Glutamatergic neuron (in vitro differentiated cells): ENCODE measurements around the gene CALHM6. TPM values are rescaled to one million over a fixed set of nuclear protein-coding genes. Genes with fewer than 3 reads are reported as not detected.

Source experiments
- DNase-seq: peaks from one replicate; pipeline ENCODE4 v3.0.0; 2022
- H3K27ac Mint-ChIP-seq: one replicate; pipeline ENCODE4 v1.8.0; 2020; ENCODE audit warnings: mild to moderate bottlenecking, mixed read lengths, inconsistent platforms; ENCODE audit not compliant: unreplicated experiment
- H3K27me3 Mint-ChIP-seq: one replicate; pipeline ENCODE4 v1.8.0; 2020; ENCODE audit warnings: mild to moderate bottlenecking, moderate library complexity, mixed read lengths, inconsistent platforms; ENCODE audit not compliant: unreplicated experiment
- H3K36me3 Mint-ChIP-seq: one replicate; pipeline ENCODE4 v1.8.0; 2020; ENCODE audit warnings: mild to moderate bottlenecking, mixed read lengths, inconsistent platforms; ENCODE audit not compliant: unreplicated experiment
- H3K4me1 Mint-ChIP-seq: one replicate; pipeline ENCODE4 v1.8.0; 2020; ENCODE audit warnings: mild to moderate bottlenecking, low read depth, mixed read lengths, inconsistent platforms; ENCODE audit not compliant: unreplicated experiment
- H3K4me3 Mint-ChIP-seq: one replicate; pipeline ENCODE4 v1.8.0; 2020; ENCODE audit warnings: mild to moderate bottlenecking, mixed read lengths, inconsistent platforms; ENCODE audit not compliant: unreplicated experiment
- H3K9me3 Mint-ChIP-seq: one replicate; pipeline ENCODE4 v1.8.0; 2020; ENCODE audit warnings: mild to moderate bottlenecking, moderate library complexity, mixed read lengths, inconsistent platforms; ENCODE audit not compliant: unreplicated experiment
- total RNA-seq: library from RNA; stranded (reverse); fragmentation: NEBNext Ultra II Directional; extraction: Animal tissue kit (Norgen Biotek cat#: 25700); gene quantifications from one replicate; pipeline ENCODE4 v1.2.1, GENCODE V29; 2021; ENCODE audit not compliant: unreplicated experiment
- TF ChIP-seq, protein P1 (sequence below): fragments of 200-600 bp; sonication (generic); IDR thresholded peaks from one replicate; pipeline ENCODE4 v1.5.0; 2021; ENCODE audit not compliant: partially characterized antibody, unreplicated experiment

Gene CALHM6
- total RNA-seq, 1 donor from 2014 or later = not detected

DNA sequence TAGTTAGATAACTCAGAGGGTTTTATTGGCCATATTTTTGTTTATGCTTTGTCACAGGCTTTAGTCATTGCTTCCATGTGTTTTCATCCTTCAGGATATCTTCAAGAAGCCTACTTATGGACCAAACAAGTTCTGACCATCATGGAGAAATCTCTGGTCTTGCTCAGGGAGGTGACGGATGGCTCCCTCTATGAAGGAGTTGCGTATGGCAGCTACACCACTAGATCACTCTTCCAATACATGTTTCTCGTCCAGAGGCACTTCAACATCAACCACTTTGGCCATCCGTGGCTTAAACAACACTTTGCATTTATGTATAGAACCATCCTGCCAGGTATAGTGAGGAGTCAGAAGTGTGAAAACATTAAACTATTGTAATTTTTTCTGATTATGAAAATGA is 30.3 kb upstream of the CALHM6 start:
- H3K9me3 Mint-ChIP-seq = no peaks in the 10 kb centered on the region
- H3K4me3 Mint-ChIP-seq = no peak overlapping the region
- H3K36me3 Mint-ChIP-seq = no peaks in the 10 kb centered on the region
- TF ChIP-seq, protein P1, sequence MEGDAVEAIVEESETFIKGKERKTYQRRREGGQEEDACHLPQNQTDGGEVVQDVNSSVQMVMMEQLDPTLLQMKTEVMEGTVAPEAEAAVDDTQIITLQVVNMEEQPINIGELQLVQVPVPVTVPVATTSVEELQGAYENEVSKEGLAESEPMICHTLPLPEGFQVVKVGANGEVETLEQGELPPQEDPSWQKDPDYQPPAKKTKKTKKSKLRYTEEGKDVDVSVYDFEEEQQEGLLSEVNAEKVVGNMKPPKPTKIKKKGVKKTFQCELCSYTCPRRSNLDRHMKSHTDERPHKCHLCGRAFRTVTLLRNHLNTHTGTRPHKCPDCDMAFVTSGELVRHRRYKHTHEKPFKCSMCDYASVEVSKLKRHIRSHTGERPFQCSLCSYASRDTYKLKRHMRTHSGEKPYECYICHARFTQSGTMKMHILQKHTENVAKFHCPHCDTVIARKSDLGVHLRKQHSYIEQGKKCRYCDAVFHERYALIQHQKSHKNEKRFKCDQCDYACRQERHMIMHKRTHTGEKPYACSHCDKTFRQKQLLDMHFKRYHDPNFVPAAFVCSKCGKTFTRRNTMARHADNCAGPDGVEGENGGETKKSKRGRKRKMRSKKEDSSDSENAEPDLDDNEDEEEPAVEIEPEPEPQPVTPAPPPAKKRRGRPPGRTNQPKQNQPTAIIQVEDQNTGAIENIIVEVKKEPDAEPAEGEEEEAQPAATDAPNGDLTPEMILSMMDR = no peak
- no peaks in the 10 kb centered on the region for H3K27me3 Mint-ChIP-seq
- H3K4me1 Mint-ChIP-seq = no peaks in the 10 kb centered on the region
- no peak overlapping the region for H3K27ac Mint-ChIP-seq
- no peak for DNase-seq

DNA sequence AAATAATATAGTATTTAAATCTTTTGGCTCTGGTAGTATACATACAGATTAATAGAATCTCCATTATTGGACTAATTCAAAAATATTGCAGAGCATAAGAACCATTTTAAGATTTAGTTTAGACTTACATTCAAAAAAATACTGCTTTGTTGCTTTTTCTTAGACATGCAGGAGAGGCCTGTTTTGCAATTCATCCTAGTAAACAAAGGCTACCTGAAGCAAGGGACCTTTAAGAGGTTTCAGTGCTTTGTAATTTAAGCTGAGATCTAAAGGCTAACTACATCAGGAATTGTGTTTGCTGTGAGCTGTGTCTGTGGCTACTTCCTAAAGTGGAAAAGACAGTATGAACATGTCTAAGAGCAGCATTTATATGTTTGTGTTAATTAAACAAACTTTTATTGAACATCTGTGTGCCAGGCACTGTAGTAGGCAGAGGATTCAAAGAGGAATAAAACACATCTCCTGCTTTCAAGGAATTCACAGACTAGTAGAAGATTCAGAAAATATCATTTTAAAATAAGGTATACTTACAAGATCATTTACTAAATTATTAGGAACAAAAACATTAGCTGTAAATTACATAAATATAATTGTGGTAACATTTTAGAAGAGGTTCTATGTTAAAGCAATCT is 29.1 kb upstream of the CALHM6 start:
- Mint-ChIP-seq H3K27ac (no peak overlapping the region), H3K4me3 (no peak overlapping the region), H3K9me3 (no peaks in the 10 kb centered on the region), H3K36me3 (no peaks in the 10 kb centered on the region), H3K4me1 (no peaks in the 10 kb centered on the region), H3K27me3 (no peaks in the 10 kb centered on the region)
- DNase-seq = no peak
- TF ChIP-seq, protein P1 = no peak

DNA sequence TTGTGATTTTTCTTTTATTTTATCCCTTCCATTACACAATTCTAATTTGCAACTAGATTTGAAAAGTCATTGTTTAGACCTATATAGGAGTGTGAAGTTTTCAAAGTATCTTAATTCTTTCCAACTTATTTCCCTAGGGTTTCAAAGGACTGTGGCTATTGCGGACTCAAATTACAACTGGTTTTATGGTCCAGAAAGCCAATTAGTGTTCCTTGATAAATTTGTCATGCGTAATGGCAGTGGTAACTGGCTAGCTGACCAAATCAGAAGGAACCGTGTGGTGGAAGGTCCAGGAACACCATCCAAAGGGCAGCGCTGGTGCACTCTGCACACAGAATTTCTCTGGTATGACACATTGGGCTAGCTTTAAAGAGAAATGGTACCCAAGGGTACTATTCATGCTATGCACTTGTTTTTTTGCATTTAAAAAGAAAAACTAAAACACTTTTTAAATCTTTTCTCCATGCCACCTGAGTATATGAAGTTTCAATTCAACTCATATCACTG is 27.9 kb upstream of the CALHM6 start:
- Mint-ChIP-seq H3K4me1 (no peaks in the 10 kb centered on the region), H3K9me3 (no peaks in the 10 kb centered on the region), H3K36me3 (no peaks in the 10 kb centered on the region), H3K4me3 (no peak overlapping the region), H3K27me3 (no peaks in the 10 kb centered on the region), H3K27ac (no peak overlapping the region)
- DNase-seq = no peak
- TF ChIP-seq, protein P1 = no peak

DNA sequence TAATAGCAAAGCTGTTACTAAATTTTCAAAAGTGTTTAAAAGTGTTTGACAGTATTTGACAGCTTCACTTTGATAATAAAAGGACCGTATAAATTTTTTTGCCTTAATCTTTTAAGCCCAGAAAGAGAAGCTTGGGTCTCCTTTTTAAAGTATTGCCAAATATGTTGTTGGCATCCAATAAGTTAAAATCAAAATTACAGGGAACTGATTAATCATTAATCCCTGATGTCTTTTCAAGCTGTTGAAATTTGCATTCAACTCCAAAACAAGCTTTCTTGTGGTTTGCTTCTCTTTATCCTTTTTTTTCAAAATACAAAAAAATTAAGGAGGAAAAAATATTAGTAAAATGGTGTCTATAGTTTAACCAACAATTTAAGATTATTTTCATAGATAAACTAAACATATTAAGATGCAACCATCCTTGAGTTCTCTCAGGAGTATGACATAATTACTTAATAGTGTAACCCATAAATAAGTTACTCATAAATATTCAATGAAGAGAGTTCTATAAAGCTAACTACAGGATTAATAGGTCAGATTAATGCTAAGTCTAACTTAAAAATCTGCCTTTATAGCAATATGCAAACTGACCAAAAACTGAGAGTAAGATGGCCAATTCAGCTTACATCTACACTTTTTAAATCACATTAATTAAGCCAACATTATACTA is 27.0 kb upstream of the CALHM6 start:
- Mint-ChIP-seq H3K9me3 (no peaks in the 10 kb centered on the region), H3K36me3 (no peaks in the 10 kb centered on the region), H3K27ac (no peak overlapping the region), H3K27me3 (no peaks in the 10 kb centered on the region), H3K4me1 (no peaks in the 10 kb centered on the region), H3K4me3 (no peak overlapping the region)
- no peak for DNase-seq
- TF ChIP-seq, protein P1 = no peak

DNA sequence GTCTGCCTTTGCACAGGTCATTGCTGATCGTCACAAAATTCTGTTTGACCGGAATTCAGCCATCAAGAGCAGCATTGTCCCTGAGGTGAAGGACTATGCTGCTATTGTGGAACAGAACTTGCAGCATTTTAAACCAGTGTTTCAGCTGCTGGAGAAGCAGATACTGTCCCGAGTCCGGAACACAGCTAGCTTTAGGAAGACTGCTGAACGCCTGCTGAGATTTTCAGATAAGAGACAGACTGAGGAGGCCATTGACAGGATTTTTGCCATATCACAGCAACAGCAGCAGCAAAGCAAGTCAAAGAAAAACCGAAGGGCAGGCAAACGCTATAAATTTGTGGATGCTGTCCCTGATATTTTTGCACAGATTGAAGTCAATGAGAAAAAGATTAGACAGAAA is 24.6 kb upstream of the CALHM6 start:
- no peaks in the 10 kb centered on the region for H3K36me3 Mint-ChIP-seq
- H3K4me3 Mint-ChIP-seq = no peak overlapping the region
- no peaks in the 10 kb centered on the region for H3K9me3 Mint-ChIP-seq
- H3K4me1 Mint-ChIP-seq = no peaks in the 10 kb centered on the region
- H3K27me3 Mint-ChIP-seq = no peaks in the 10 kb centered on the region
- DNase-seq = no peak
- H3K27ac Mint-ChIP-seq = no peak overlapping the region
- TF ChIP-seq, protein P1 = no peak
